Effector memory CD4-positive, alpha-beta T cell (primary cell): Measurements from ENCODE around the gene MTHFD1L.
"Not testable (repeated sequence)": the region's sequence is repeated elsewhere in the genome, so short reads cannot be mapped to it uniquely, and the experiment has no call there.

ENCODE experiments used
- DNase-seq, 3 donors: peaks; one replicate each; pipeline ENCODE4 v3.0.0-alpha.2; 2020
- H3K27ac ChIP-seq: 2 replicates; pipeline ENCODE4 v1.7.0; 2013; ENCODE audit warnings: mild to moderate bottlenecking, low read length, moderate library complexity; ENCODE audit not compliant: insufficient read depth, poor library complexity, severe bottlenecking
- H3K27me3 ChIP-seq: replicated peaks from 2 replicates; pipeline ENCODE4 v1.7.0; 2013; ENCODE audit warnings: mild to moderate bottlenecking, low read length; ENCODE audit not compliant: insufficient read depth, control insufficient read depth, poor library complexity, severe bottlenecking
- H3K36me3 ChIP-seq: 2 replicates; pipeline ENCODE4 v1.7.0; 2013; ENCODE audit warnings: mild to moderate bottlenecking, low read length, moderate library complexity; ENCODE audit not compliant: control insufficient read depth, insufficient read depth
- H3K4me1 ChIP-seq: 2 replicates; pipeline ENCODE4 v1.7.0; 2013; ENCODE audit warnings: low read length, mild to moderate bottlenecking; ENCODE audit not compliant: control insufficient read depth, insufficient read depth, poor library complexity, severe bottlenecking
- H3K4me3 ChIP-seq: 2 replicates; pipeline ENCODE4 v1.7.0; 2013; ENCODE audit warnings: low read length, low read depth, mild to moderate bottlenecking; ENCODE audit not compliant: insufficient read depth, poor library complexity, severe bottlenecking
- H3K9me3 ChIP-seq: 2 replicates; pipeline ENCODE4 v1.7.0; 2013; ENCODE audit warnings: mild to moderate bottlenecking, low read length, moderate library complexity; ENCODE audit not compliant: control insufficient read depth

The MTHFD1L gene

DNA sequence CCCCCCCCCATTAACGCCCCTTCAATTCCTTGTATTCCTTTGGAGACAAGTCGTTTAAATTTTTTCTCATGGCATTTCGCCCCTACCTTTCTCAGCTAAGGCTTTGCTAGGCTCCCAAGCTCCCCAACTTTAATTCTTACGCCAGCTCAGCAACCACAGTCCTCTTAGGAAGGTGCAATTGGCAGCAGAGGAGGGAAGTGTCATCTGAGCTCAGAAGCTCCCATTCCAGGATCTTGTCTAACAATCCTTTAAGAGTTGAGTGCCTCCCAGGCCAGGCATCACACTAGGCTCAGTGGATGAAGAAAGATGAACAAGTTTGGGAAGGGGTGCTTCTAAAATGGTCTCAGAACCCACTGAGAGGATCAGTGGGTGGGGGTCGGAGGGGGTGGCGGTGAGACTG is 243.0 kb downstream of the MTHFD1L start:
- H3K27ac ChIP-seq: no peak overlapping the region
- no peaks in the 10 kb centered on the region for H3K4me1 ChIP-seq
- H3K36me3 ChIP-seq: no peaks in the 10 kb centered on the region
- H3K27me3 ChIP-seq: no peaks in the 10 kb centered on the region
- DNase-seq: no peak
- H3K4me3 ChIP-seq: no peak overlapping the region
- H3K9me3 ChIP-seq: no peaks in the 10 kb centered on the region

- H3K27ac ChIP-seq: no peak overlapping the region
- no peaks in the 10 kb centered on the region for H3K4me1 ChIP-seq
- H3K27me3 ChIP-seq: no peaks in the 10 kb centered on the region
- H3K4me3 ChIP-seq: no peak overlapping the region
- H3K9me3 ChIP-seq: no peaks in the 10 kb centered on the region
- DNase-seq: no peak
- no peaks in the 10 kb centered on the region for H3K36me3 ChIP-seq
Observed at GRCh38 chr6:151109361-151109760, 243.9 kb downstream of the MTHFD1L start.

DNA sequence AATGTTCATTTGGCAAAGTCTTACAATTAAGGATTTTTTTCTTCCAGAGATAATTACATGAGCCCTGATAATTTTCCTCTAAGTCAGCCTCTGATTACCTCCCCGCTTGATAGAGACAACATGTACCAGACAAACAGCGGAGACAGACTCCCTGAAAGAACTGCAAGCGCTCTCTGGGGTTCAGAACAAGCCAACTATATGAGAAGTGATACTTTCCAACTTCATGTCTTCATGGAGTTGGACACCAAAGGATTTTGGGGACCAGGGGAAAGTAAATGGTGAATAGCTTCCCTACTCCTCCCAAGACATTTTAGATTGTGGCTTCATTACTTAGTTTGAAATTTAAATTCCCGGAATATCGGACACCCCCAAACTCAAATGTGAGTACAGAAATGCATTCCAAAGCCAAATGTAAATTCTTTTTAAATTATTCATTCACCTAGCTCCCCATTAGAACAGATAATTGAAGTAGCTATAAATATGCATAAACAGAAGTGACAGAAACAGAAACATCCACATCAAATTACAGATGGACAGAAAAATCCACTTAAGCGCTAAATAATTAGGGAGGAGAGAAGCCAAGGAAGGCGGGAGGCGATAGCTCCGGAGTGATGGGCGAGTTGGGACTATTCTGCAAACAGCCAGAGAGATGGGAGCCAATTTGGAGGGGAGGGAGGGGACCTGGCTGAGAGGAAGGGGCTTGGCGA is 244.5 kb downstream of the MTHFD1L start:
- no peak for DNase-seq
- no peak overlapping the region for H3K4me3 ChIP-seq
- H3K27ac ChIP-seq: no peak overlapping the region
- H3K27me3 ChIP-seq: no peaks in the 10 kb centered on the region
- H3K4me1 ChIP-seq: no peaks in the 10 kb centered on the region
- H3K36me3 ChIP-seq: no peaks in the 10 kb centered on the region
- no peaks in the 10 kb centered on the region for H3K9me3 ChIP-seq

GRCh38 chr6:151110576-151110905 is 245.0 kb downstream of the MTHFD1L start:
- Histone ChIP-seq H3K27me3 (no peaks in the 10 kb centered on the region), H3K4me1 (no peaks in the 10 kb centered on the region)
- no peak for DNase-seq

GRCh38 chr6:151111670-151112069 is 246.2 kb downstream of the MTHFD1L start:
- Histone ChIP-seq H3K4me1 (no peaks in the 10 kb centered on the region), H3K27ac (no peak overlapping the region), H3K27me3 (no peaks in the 10 kb centered on the region), H3K9me3 (no peaks in the 10 kb centered on the region), H3K36me3 (no peaks in the 10 kb centered on the region), H3K4me3 (no peak overlapping the region)
- DNase-seq: no peak

More at GRCh38 chr6:151110576-151110905, 245.0 kb downstream of the MTHFD1L start:
- H3K4me3 ChIP-seq: no peak overlapping the region
- no peaks in the 10 kb centered on the region for H3K9me3 ChIP-seq
- H3K27ac ChIP-seq: no peak overlapping the region
- no peaks in the 10 kb centered on the region for H3K36me3 ChIP-seq

GRCh38 chr6:151112130-151112529 is 246.6 kb downstream of the MTHFD1L start:
- no peaks in the 10 kb centered on the region for H3K27me3 ChIP-seq
- H3K36me3 ChIP-seq: no peaks in the 10 kb centered on the region

GRCh38 chr6:151112884-151113283 is 247.4 kb downstream of the MTHFD1L start:
- not testable (repeated sequence) for H3K27ac ChIP-seq, H3K27me3 ChIP-seq, H3K4me1 ChIP-seq, H3K4me3 ChIP-seq, H3K36me3 ChIP-seq, DNase-seq, H3K9me3 ChIP-seq

More at GRCh38 chr6:151112130-151112529, 246.6 kb downstream of the MTHFD1L start:
- H3K9me3 ChIP-seq: no peaks in the 10 kb centered on the region
- H3K4me1 ChIP-seq: no peaks in the 10 kb centered on the region
- no peak overlapping the region for H3K27ac ChIP-seq
- no peak overlapping the region for H3K4me3 ChIP-seq
- DNase-seq: no peak

DNA sequence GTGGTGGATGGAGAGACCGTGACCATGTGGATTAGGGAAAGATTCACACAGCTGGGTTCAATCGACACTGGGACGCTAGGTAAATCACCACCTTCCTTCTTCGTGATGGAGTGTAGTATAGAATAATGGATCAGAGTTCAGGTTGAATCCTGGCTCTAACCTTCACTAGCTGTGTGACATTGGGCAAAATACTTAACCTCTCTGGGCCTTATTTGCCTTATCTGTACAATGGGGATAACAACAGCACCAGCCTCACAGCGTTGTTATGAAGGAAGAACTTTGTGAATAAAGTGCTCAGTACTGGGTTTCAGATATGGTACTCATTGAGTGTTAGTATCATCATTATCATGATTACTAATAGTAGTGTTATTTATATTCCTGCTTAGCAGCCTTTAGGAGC is 248.1 kb downstream of the MTHFD1L start:
- H3K27ac ChIP-seq: no peak overlapping the region
- no peak overlapping the region for H3K4me3 ChIP-seq
- H3K9me3 ChIP-seq: no peaks in the 10 kb centered on the region
- DNase-seq: no peak
- H3K4me1 ChIP-seq: no peaks in the 10 kb centered on the region
- no peaks in the 10 kb centered on the region for H3K27me3 ChIP-seq
- no peaks in the 10 kb centered on the region for H3K36me3 ChIP-seq

GRCh38 chr6:151118461-151119123 is 253.1 kb downstream of the MTHFD1L start:
- Histone ChIP-seq H3K27ac (no peak overlapping the region), H3K4me3 (no peak overlapping the region), H3K4me1 (no peaks in the 10 kb centered on the region), H3K36me3 (no peaks in the 10 kb centered on the region), H3K9me3 (no peaks in the 10 kb centered on the region), H3K27me3 (no peaks in the 10 kb centered on the region)
- DNase-seq: no peak

DNA sequence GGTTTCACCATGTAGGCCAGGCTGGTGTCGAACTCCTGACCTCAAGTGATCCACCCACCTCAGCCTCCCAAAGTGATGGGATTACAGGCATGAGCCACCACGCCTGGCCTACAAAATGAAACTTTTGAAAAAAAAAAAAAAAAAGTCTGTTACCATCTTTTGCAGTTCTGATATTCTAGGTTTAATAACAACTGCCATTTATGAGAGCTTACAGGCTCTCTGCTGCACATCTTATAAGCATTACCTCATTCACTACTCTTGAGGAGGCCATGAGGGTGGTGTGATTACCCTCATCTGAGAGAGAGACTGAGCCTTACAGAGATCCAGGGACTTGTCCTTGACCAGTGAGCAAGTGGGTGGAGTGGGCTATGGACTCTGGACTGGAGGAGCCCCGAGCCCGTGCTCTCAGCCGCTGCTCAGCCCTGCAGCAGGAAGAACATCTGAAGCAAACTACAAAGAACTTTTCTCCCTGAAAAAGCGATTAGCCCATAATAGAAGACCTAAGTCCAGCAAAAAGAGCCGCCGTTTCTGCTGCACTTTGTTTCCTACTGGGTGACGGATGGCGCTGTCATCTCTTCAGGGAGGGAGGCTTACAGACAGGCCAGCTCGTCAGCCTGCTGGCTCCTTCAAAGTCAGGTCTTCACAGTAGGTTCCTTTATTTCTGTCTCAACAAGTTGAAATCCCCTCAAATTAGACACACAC is 254.5 kb downstream of the MTHFD1L start:
- H3K4me3 ChIP-seq: no peak overlapping the region
- H3K36me3 ChIP-seq: no peaks in the 10 kb centered on the region
- no peak for DNase-seq
- H3K9me3 ChIP-seq: no peaks in the 10 kb centered on the region
- no peaks in the 10 kb centered on the region for H3K27me3 ChIP-seq
- H3K4me1 ChIP-seq: no peaks in the 10 kb centered on the region
- H3K27ac ChIP-seq: no peak overlapping the region
